PC-3 (cell line): Measurements from ENCODE around the gene GJD3.

ENCODE experiments used
- CTCF ChIP-seq: fragments of 300-600 bp; sonication (generic); conservative IDR thresholded peaks from 2 replicates; pipeline ENCODE4 v1.5.1; 2017; ENCODE audit warnings: antibody characterized with exemption, low read depth, mild to moderate bottlenecking, low read length
- EZH2 ChIP-seq: fragments of 300-600 bp; sonication (generic); IDR thresholded peaks from one replicate; pipeline ENCODE4 v1.6.1; 2017; ENCODE audit warnings: antibody characterized with exemption, mild to moderate bottlenecking, low read length; ENCODE audit not compliant: unreplicated experiment

- TF ChIP-seq CTCF = no peak
- no peak for TF ChIP-seq EZH2
Observed at GRCh38 chr17:40346765-40347158, 17.8 kb downstream of the GJD3 start.
